BLaER1 treated with 17β-estradiol and CSF1 and Interleukin-3, amounts not matched to agents 10 nM and 100 nM (cell line): Measurements from ENCODE around the gene TLE1.

Experiments
- H3K27ac ChIP-seq, 11 experiments: shearing (Covaris generic); formaldehyde crosslinking; 2 replicates each; pipeline ENCODE4 v1.8.1; 2022
- H3K27me3 ChIP-seq, 11 experiments: shearing (Covaris generic); formaldehyde crosslinking; 2 replicates each; pipeline ENCODE4 v1.8.1; 2022
- H3K36me3 ChIP-seq, 11 experiments: shearing (Covaris generic); formaldehyde crosslinking; 2 replicates each; pipeline ENCODE4 v1.8.1; 2022
- H3K4me1 ChIP-seq, 10 experiments: shearing (Covaris generic); formaldehyde crosslinking; 2 replicates each; pipeline ENCODE4 v1.8.1; 2022
- H3K4me2 ChIP-seq, 11 experiments: shearing (Covaris generic); formaldehyde crosslinking; 2 replicates each; pipeline ENCODE4 v1.8.1; 2022
- H3K4me3 ChIP-seq, 10 experiments: shearing (Covaris generic); formaldehyde crosslinking; 2 replicates each; pipeline ENCODE4 v1.8.1; 2022
- H3K9ac ChIP-seq, 11 experiments: shearing (Covaris generic); formaldehyde crosslinking; 2 replicates each; pipeline ENCODE4 v1.8.1; 2022
- H3K9me3 ChIP-seq, 11 experiments: shearing (Covaris generic); formaldehyde crosslinking; replicated peaks in 1 of 11; 2 replicates each; pipeline ENCODE4 v1.8.1; 2022
- H4K20me1 ChIP-seq, 11 experiments: shearing (Covaris generic); formaldehyde crosslinking; 2 replicates each; pipeline ENCODE4 v1.8.1; 2022
- Cebpa-rat ChIP-seq, 11 experiments: shearing (Covaris generic); IDR thresholded peaks; 2 replicates each; pipeline ENCODE4 v1.8.1; 2022

TLE1 gene

GRCh38 chr9:81543695-81544094 lies 145.7 kb downstream of the TLE1 start:
- Histone ChIP-seq H3K9me3 (no peaks in the 10 kb centered on the region), H3K4me1 (no peaks in the 10 kb centered on the region), H3K27me3 (no peaks in the 10 kb centered on the region), H3K4me2 (no peak overlapping the region), H3K9ac (no peak overlapping the region), H4K20me1 (no peaks in the 10 kb centered on the region), H3K4me3 (no peak overlapping the region), H3K27ac (no peak overlapping the region), H3K36me3 (no peaks in the 10 kb centered on the region)
- no peak for TF ChIP-seq Cebpa-rat (IDR thresholded peaks at IDR 0.05)

- Histone ChIP-seq H3K36me3 (no peaks in the 10 kb centered on the region), H3K27ac (no peak overlapping the region), H4K20me1 (no peaks in the 10 kb centered on the region), H3K4me2 (no peak overlapping the region), H3K27me3 (no peaks in the 10 kb centered on the region), H3K4me1 (no peaks in the 10 kb centered on the region), H3K9ac (no peak overlapping the region), H3K4me3 (no peak overlapping the region), H3K9me3 (no peaks in the 10 kb centered on the region)
- no peak for TF ChIP-seq Cebpa-rat (IDR thresholded peaks at IDR 0.05)
Observed at GRCh38 chr9:81542118-81542889, 147.0 kb downstream of the TLE1 start.

DNA sequence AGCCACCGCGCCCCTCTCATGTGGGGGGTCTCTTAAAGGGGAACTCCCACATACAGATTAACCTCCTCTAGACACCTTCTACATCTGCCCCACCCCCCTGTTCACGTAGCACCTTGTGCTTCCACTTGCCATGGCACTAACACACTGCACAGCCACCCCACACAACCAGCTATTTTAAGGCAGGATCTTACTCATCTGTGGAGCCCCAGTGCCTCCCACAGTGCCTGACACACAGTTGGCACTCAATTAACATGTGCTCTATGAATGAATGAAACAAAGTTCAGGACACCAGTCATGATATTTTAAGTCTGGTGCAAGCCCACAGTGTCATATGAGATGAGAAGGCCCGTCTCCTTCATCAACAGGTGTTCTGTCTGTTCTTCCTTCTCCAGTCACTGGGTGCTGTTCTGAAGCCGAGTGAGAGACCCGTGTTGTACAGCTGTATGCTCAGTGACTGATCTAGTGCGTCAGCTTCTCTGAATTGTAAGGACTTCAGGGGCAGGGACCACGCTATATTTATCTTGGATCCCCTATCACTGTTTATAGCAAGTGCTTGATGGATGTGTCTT lies 149.1 kb downstream of the TLE1 start:
- Histone ChIP-seq H3K9me3 (no peaks in the 10 kb centered on the region), H3K4me3 (no peak overlapping the region), H3K4me2 (no peak overlapping the region), H4K20me1 (no peaks in the 10 kb centered on the region), H3K36me3 (no peaks in the 10 kb centered on the region), H3K9ac (no peak overlapping the region), H3K27me3 (no peaks in the 10 kb centered on the region), H3K27ac (no peak overlapping the region), H3K4me1 (no peaks in the 10 kb centered on the region)
- TF ChIP-seq Cebpa-rat (IDR thresholded peaks at IDR 0.05) = no peak

DNA sequence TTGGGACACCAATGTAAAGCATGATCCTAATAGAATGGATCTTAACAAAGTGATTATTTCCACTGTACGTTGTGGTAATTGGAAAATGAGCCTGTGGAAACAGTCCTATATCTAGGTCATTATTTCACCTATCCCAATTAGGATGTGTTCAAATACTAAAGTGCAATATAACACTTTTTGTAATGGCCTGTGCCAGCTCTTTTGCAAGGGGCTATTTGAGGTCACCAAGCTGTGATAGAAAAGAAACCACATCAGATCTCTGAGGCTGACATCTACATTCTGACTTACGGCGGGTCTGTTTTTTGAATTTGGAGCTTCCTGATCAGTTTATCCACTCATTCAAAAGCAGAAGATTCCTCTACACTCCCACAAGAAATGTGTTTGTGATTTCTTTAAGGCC lies 150.0 kb downstream of the TLE1 start:
- Histone ChIP-seq H3K4me3 (no peak overlapping the region), H3K4me1 (no peaks in the 10 kb centered on the region), H3K4me2 (no peak overlapping the region), H3K9ac (no peak overlapping the region), H4K20me1 (no peaks in the 10 kb centered on the region), H3K27me3 (no peaks in the 10 kb centered on the region), H3K27ac (no peak overlapping the region), H3K9me3 (no peaks in the 10 kb centered on the region), H3K36me3 (no peaks in the 10 kb centered on the region)
- TF ChIP-seq Cebpa-rat (IDR thresholded peaks at IDR 0.05) = no peak

GRCh38 chr9:81538890-81539289 lies 150.5 kb downstream of the TLE1 start:
- no peak overlapping the region for H3K4me3 ChIP-seq
- no peak for TF ChIP-seq Cebpa-rat (IDR thresholded peaks at IDR 0.05)
- H3K36me3 ChIP-seq = no peaks in the 10 kb centered on the region
- H3K9me3 ChIP-seq = no peaks in the 10 kb centered on the region
- H4K20me1 ChIP-seq = no peaks in the 10 kb centered on the region
- no peak overlapping the region for H3K27ac ChIP-seq
- H3K27me3 ChIP-seq = no peaks in the 10 kb centered on the region
- H3K4me1 ChIP-seq = no peaks in the 10 kb centered on the region
- H3K4me2 ChIP-seq = no peak overlapping the region
- H3K9ac ChIP-seq = no peak overlapping the region

GRCh38 chr9:81537964-81538363 lies 151.4 kb downstream of the TLE1 start:
- no peak overlapping the region for H3K4me3 ChIP-seq
- H3K4me1 ChIP-seq = no peaks in the 10 kb centered on the region
- H3K27ac ChIP-seq = no peak overlapping the region
- no peaks in the 10 kb centered on the region for H3K9me3 ChIP-seq
- H3K27me3 ChIP-seq = no peaks in the 10 kb centered on the region
- H3K9ac ChIP-seq = no peak overlapping the region
- no peaks in the 10 kb centered on the region for H3K36me3 ChIP-seq
- TF ChIP-seq Cebpa-rat (IDR thresholded peaks at IDR 0.05) = no peak
- H4K20me1 ChIP-seq = no peaks in the 10 kb centered on the region
- H3K4me2 ChIP-seq = no peak overlapping the region

DNA sequence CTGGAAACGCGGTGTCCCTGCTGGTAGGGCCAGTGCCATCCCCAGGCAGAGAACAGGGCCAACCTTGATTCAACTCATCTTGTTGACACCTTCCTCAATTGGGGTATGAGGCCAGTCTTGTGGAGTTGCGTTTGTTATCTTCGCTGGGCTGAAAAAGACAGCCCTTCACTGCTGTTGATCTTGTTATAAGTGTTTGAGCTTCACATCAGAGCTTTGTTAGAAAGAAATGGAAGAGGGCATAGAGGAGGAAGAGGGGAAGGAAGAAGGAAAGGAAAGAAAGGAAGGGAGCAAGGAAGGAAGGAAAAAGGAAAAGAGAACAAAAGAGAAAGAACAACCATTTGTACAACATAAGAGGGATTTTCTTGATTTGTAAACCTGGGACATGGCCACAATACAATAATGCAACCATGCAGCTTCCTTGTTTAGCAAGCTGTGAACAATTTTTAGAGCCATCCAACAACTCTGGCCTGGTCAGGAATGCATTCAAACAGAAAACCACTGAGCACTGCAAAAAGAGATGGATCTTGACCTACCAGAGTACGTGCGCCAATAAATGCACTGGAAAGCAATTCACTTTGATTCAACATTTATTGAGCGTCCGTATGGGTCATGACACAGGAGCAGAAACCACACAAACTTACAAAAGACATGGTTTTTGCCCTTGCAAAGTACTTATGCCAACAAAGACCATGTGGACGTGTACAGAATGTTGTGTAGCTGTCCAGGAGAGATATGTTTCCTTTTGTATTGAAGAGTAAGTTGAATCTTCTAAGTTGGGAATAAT lies 152.9 kb downstream of the TLE1 start:
- H3K4me2 ChIP-seq = no peak overlapping the region
- H3K9me3 ChIP-seq = no peaks in the 10 kb centered on the region
- H3K9ac ChIP-seq = no peak overlapping the region
- TF ChIP-seq Cebpa-rat (IDR thresholded peaks at IDR 0.05) = no peak
- no peaks in the 10 kb centered on the region for H4K20me1 ChIP-seq
- no peaks in the 10 kb centered on the region for H3K4me1 ChIP-seq
- H3K4me3 ChIP-seq = no peak overlapping the region
- H3K36me3 ChIP-seq = no peaks in the 10 kb centered on the region
- H3K27ac ChIP-seq = no peak overlapping the region
- no peaks in the 10 kb centered on the region for H3K27me3 ChIP-seq

- peaks cover 0 to 5% (median 0%) of the 10 kb centered on the region in 10 experiments; a peak in 2 of 20 replicates for H3K4me1 ChIP-seq
- no peak overlapping the region for H3K4me3 ChIP-seq
- H3K4me2 ChIP-seq = no peak overlapping the region
- no peak overlapping the region for H3K27ac ChIP-seq
- H3K9ac ChIP-seq = no peak overlapping the region
- H3K36me3 ChIP-seq = no peaks in the 10 kb centered on the region
- H4K20me1 ChIP-seq = no peaks in the 10 kb centered on the region
- no peaks in the 10 kb centered on the region for H3K27me3 ChIP-seq
- no peak for TF ChIP-seq Cebpa-rat (IDR thresholded peaks at IDR 0.05)
- H3K9me3 ChIP-seq = no peaks in the 10 kb centered on the region
Observed at GRCh38 chr9:81535542-81536241, 153.7 kb downstream of the TLE1 start.

GRCh38 chr9:81534138-81534875 lies 155.0 kb downstream of the TLE1 start:
- Histone ChIP-seq H3K9ac (no peak overlapping the region), H3K4me1 (peaks cover 0 to 19% (median 0%) of the 10 kb centered on the region in 10 experiments; a peak in 3 of 20 replicates), H3K27ac (no peak overlapping the region), H3K9me3 (no peaks in the 10 kb centered on the region), H3K36me3 (no peaks in the 10 kb centered on the region), H4K20me1 (no peaks in the 10 kb centered on the region), H3K27me3 (no peaks in the 10 kb centered on the region), H3K4me2 (no peak overlapping the region), H3K4me3 (no peak overlapping the region)
- TF ChIP-seq Cebpa-rat (IDR thresholded peaks at IDR 0.05) = no peak
